K562 (cell line): Measurements from ENCODE around the gene ZNF302. TPM values are rescaled to one million over a fixed set of nuclear protein-coding genes. Genes with fewer than 3 reads are reported as not detected.

Source experiments
- ATF1 ChIP-seq, 2 experiments: fragments of 450-650 bp in 1 of 2; IDR thresholded peaks; 2 replicates each; pipeline ENCODE4 v1.6.1; 2016; ENCODE audit warnings: missing compliant biosample characterization in 1 of 2, missing genetic modification characterization in 1 of 2
- CHCHD3 ChIP-seq: fragments of 250-450 bp; sonication (Bioruptor Pico); IDR thresholded peaks from 2 replicates; pipeline ENCODE4 v2.1.2; 2022; ENCODE audit warnings: mild to moderate bottlenecking
- ESRRA ChIP-seq: fragments of 450-650 bp; IDR thresholded peaks from 2 replicates; pipeline ENCODE4 v1.6.1; 2014; ENCODE audit warnings: low read depth, mild to moderate bottlenecking, moderate library complexity, borderline replicate concordance
- FOS ChIP-seq: IDR thresholded peaks from 3 replicates; pipeline ENCODE4 v1.6.1; 2011; ENCODE audit not compliant: insufficient read length; ENCODE audit errors: extremely low read depth
- HIVEP1 ChIP-seq: fragments of 250-450 bp; sonication (Bioruptor Pico); IDR thresholded peaks from 2 replicates; pipeline ENCODE4 v1.4.0; 2020; ENCODE audit warnings: mild to moderate bottlenecking
- IFI16 ChIP-seq: fragments of 250-450 bp; sonication (Bioruptor Pico); IDR thresholded peaks from 2 replicates; pipeline ENCODE4 v2.1.2; 2022; ENCODE audit warnings: mild to moderate bottlenecking, inconsistent platforms
- KDM2B ChIP-seq: fragments of 250-450 bp; sonication (Bioruptor Pico); IDR thresholded peaks from 2 replicates; pipeline ENCODE4 v1.8.0; 2021; ENCODE audit warnings: mild to moderate bottlenecking, moderate library complexity
- NCOA4 ChIP-seq: fragments of 450-650 bp; IDR thresholded peaks from 2 replicates; pipeline ENCODE4 v1.6.1; 2018; ENCODE audit warnings: mild to moderate bottlenecking; ENCODE audit not compliant: partially characterized antibody
- SIN3A ChIP-seq, 2 experiments: fragments of 150-350 bp in 1 of 2; IDR thresholded peaks; 2 replicates each; pipeline ENCODE4 v1.6.1; 2011 to 2016; ENCODE audit warnings: borderline replicate concordance in 2 of 2, low read depth in 2 of 2, low read length in 2 of 2, mild to moderate bottlenecking in 2 of 2, moderate library complexity in 2 of 2; ENCODE audit not compliant: control insufficient read depth in 1 of 2
- TBL1XR1 ChIP-seq, 2 experiments: IDR thresholded peaks; 2 replicates each; pipeline ENCODE4 v1.6.1; 2012; ENCODE audit warnings: improper control_type of control experiment in 2 of 2, low read length in 2 of 2, mild to moderate bottlenecking in 1 of 2
- TCF7L2 ChIP-seq: fragments of 150-350 bp; IDR thresholded peaks from 2 replicates; pipeline ENCODE4 v1.6.1; 2016; ENCODE audit warnings: low read depth, mild to moderate bottlenecking, low read length, moderate library complexity
- ZNF134 ChIP-seq: fragments of 250-450 bp; sonication (Bioruptor Pico); conservative IDR thresholded peaks from 2 replicates; pipeline ENCODE4 v1.4.0; 2020
- ZNF766 ChIP-seq: fragments of 200-800 bp; sonication (Bioruptor generic); conservative IDR thresholded peaks from 2 replicates; pipeline ENCODE4 v1.6.1; 2016; ENCODE audit warnings: missing genetic modification characterization, missing compliant biosample characterization
- ZNF785 ChIP-seq: fragments of 250-450 bp; sonication (Bioruptor Pico); IDR thresholded peaks from 2 replicates; pipeline ENCODE4 v1.4.0; 2020; ENCODE audit warnings: mild to moderate bottlenecking
- polyA plus RNA-seq, 8 experiments: library from polyadenylated mRNA; depleted of rRNA in 4 of 8; stranded (reverse) in 5 of 8; unstranded in 3 of 8; fragments of >200 nt; fragmentation: Nextera tagmentation in 2 of 8; fragmentation: Illumina TruSeq in 1 of 8; extraction: Ambion mirVana in 2 of 8; extraction: Trizol in 1 of 8; gene quantifications; 2 replicates each; pipeline versions ENCODE4 v1.2.1 to v1.2.3, GENCODE V29; 2011 to 2014; ENCODE audit warnings: inconsistent platforms in 1 of 8, missing spikeins in 1 of 8
- total RNA-seq, 7 experiments: library from RNA; depleted of rRNA in 6 of 7; stranded (reverse); fragments of >200 nt in 6 of 7; fragmentation: Illumina TruSeq in 2 of 7; extraction: Trizol in 2 of 7; gene quantifications; 2 replicates each; pipeline versions ENCODE4 v1.2.1 to v1.2.3, GENCODE V29; 2011 to 2021; ENCODE audit warnings: low replicate concordance in 1 of 7
- TF ChIP-seq, protein P1 (sequence below): conservative IDR thresholded peaks from 2 replicates; pipeline ENCODE4 v1.6.1; 2011; ENCODE audit warnings: low read depth, mild to moderate bottlenecking, low read length; ENCODE audit not compliant: control insufficient read depth
- TF ChIP-seq, protein P2 (sequence below): fragments of 450-650 bp; IDR thresholded peaks from 2 replicates; pipeline ENCODE4 v1.6.1; 2016; ENCODE audit warnings: missing biosample characterization, missing genetic modification characterization
- TF ChIP-seq, protein P3 (sequence below), 2 experiments: fragments of 450-650 bp; formaldehyde crosslinking in 1 of 2; IDR thresholded peaks; 2 replicates each; pipeline versions ENCODE4 v1.4.0 to v1.6.1; 2014 to 2020; ENCODE audit warnings: mild to moderate bottlenecking in 2 of 2, borderline replicate concordance in 1 of 2, low read depth in 1 of 2

The ZNF302 gene
- total and polyA plus RNA-seq, 9 of the 15 experiments (the other 6 are each of a cell fraction or from before 2014, with no cell fraction given) = 0.08 to 1.0 (median 0.27) TPM; not detected in 1

DNA sequence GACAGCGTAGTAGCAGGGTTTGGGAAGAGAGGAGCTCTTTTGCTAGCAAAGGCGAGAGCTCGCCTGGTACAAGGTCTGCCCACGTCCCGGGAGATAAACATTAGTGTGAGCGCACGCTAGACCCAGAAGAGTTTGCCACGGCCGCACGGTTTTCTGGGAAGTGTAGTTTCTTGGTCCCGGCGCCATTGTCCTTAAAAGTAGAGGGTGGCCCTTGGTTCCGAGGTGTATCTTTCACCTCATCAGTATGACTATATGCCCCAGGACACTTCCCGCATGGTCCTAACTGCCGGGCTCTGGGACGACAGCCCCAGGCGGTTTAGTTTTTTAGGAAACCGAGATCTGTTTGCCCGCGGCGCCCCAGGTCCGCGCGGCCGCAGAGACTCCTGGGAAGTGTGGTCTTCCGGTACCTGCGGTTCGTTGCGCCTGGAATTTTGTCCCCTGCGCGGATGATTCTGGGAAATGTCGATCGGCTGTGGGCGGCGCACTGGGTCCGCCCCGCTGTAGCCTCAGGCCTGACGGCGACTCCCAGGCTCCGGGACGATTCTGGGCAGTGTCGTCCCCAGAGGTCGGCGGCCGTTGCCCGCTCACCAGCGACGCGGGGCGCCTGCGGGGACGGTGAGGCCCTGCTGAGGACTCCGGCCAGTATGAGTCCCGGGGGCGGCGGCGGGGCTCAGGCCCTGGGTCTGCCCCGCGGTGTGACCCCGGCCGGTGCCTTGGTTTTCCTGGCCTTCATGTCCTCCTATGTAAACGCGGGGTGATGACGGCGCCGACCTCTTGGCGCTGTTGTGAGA lies 56.5 kb downstream of the ZNF302 start, which contains the start of gene ZNF181 (continued):
- TF ChIP-seq ZNF766 (0 out of 2 replicates have a peak, but pooled peaks have one; percentile 47), SIN3A (IDR thresholded peaks at IDR 0.05; ENCODE audit: borderline replicate concordance in 2 of 2, control insufficient read depth in 1 of 2, low read depth in 2 of 2, low read length in 2 of 2) (peak; percentile 43 to 65; a peak in 2 of 4 replicates), ZNF785 (no peak), ATF1 (CRISPR knock-in tag; IDR thresholded peaks at IDR 0.05) (no peak), ATF1 (tag; IDR thresholded peaks at IDR 0.05) (peak; percentile 99), ESRRA (peak; percentile 94), FOS (no peak), KDM2B (no peak), TBL1XR1 (IDR thresholded peaks at IDR 0.05; ENCODE audit: low read length in 2 of 2) (no peak), HIVEP1 (CRISPR knock-in tag) (no peak), ZNF134 (CRISPR knock-in tag) (no peak), NCOA4 (no peak), IFI16 (CRISPR knock-in tag) (no peak), TCF7L2 (no peak), CHCHD3 (CRISPR knock-in tag) (no peak)
- TF ChIP-seq, protein P1, sequence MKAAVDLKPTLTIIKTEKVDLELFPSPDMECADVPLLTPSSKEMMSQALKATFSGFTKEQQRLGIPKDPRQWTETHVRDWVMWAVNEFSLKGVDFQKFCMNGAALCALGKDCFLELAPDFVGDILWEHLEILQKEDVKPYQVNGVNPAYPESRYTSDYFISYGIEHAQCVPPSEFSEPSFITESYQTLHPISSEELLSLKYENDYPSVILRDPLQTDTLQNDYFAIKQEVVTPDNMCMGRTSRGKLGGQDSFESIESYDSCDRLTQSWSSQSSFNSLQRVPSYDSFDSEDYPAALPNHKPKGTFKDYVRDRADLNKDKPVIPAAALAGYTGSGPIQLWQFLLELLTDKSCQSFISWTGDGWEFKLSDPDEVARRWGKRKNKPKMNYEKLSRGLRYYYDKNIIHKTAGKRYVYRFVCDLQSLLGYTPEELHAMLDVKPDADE = peak; percentile 69
- TF ChIP-seq, protein P2, sequence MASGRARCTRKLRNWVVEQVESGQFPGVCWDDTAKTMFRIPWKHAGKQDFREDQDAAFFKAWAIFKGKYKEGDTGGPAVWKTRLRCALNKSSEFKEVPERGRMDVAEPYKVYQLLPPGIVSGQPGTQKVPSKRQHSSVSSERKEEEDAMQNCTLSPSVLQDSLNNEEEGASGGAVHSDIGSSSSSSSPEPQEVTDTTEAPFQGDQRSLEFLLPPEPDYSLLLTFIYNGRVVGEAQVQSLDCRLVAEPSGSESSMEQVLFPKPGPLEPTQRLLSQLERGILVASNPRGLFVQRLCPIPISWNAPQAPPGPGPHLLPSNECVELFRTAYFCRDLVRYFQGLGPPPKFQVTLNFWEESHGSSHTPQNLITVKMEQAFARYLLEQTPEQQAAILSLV (tag) = no peak
- TF ChIP-seq, protein P3, sequence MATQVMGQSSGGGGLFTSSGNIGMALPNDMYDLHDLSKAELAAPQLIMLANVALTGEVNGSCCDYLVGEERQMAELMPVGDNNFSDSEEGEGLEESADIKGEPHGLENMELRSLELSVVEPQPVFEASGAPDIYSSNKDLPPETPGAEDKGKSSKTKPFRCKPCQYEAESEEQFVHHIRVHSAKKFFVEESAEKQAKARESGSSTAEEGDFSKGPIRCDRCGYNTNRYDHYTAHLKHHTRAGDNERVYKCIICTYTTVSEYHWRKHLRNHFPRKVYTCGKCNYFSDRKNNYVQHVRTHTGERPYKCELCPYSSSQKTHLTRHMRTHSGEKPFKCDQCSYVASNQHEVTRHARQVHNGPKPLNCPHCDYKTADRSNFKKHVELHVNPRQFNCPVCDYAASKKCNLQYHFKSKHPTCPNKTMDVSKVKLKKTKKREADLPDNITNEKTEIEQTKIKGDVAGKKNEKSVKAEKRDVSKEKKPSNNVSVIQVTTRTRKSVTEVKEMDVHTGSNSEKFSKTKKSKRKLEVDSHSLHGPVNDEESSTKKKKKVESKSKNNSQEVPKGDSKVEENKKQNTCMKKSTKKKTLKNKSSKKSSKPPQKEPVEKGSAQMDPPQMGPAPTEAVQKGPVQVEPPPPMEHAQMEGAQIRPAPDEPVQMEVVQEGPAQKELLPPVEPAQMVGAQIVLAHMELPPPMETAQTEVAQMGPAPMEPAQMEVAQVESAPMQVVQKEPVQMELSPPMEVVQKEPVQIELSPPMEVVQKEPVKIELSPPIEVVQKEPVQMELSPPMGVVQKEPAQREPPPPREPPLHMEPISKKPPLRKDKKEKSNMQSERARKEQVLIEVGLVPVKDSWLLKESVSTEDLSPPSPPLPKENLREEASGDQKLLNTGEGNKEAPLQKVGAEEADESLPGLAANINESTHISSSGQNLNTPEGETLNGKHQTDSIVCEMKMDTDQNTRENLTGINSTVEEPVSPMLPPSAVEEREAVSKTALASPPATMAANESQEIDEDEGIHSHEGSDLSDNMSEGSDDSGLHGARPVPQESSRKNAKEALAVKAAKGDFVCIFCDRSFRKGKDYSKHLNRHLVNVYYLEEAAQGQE (IDR thresholded peaks at IDR 0.05; ENCODE audit: borderline replicate concordance) = no peak
- TF ChIP-seq, protein P3 (CRISPR knock-in tag; IDR thresholded peaks at IDR 0.05; ENCODE audit: low read depth) = no peak; the same call in 1 of the 2 replicates
